Trophoblast cell (in vitro differentiated cells and primary cell): Measurements from ENCODE around the gene TSHZ3.

ENCODE experiments used
- DNase-seq, 2 donors: peaks; one replicate each; pipeline ENCODE4 v3.0.0-alpha.2; 2016
- H2AFZ ChIP-seq: 2 replicates; pipeline ENCODE4 v1.6.1; 2013; ENCODE audit warnings: low read length, moderate library complexity, mild to moderate bottlenecking; ENCODE audit not compliant: insufficient read depth, poor library complexity
- H2AK5ac ChIP-seq: 2 replicates; pipeline ENCODE4 v1.6.1; 2013; ENCODE audit warnings: mild to moderate bottlenecking, low read length
- H2BK120ac ChIP-seq: 2 replicates; pipeline ENCODE4 v1.6.1; 2013; ENCODE audit warnings: low read length, mild to moderate bottlenecking, moderate library complexity; ENCODE audit not compliant: insufficient read depth, poor library complexity
- H2BK12ac ChIP-seq: 2 replicates; pipeline ENCODE4 v1.6.1; 2013; ENCODE audit warnings: mild to moderate bottlenecking, low read length, moderate library complexity
- H2BK5ac ChIP-seq: 2 replicates; pipeline ENCODE4 v1.6.1; 2013; ENCODE audit warnings: low read length, low read depth, moderate library complexity, mild to moderate bottlenecking; ENCODE audit not compliant: poor library complexity
- H3K14ac ChIP-seq: 2 replicates; pipeline ENCODE4 v1.6.1; 2013; ENCODE audit warnings: mild to moderate bottlenecking, low read length
- H3K18ac ChIP-seq: 2 replicates; pipeline ENCODE4 v1.6.1; 2013; ENCODE audit warnings: mild to moderate bottlenecking, low read length
- H3K23ac ChIP-seq: 2 replicates; pipeline ENCODE4 v1.6.1; 2013; ENCODE audit warnings: low read length
- H3K27ac ChIP-seq: 2 replicates; pipeline ENCODE4 v1.5.1; 2013; ENCODE audit warnings: low read depth, mild to moderate bottlenecking, inconsistent platforms, low read length, moderate library complexity
- H3K27me3 ChIP-seq: 2 replicates; pipeline ENCODE4 v1.6.1; 2013; ENCODE audit warnings: inconsistent platforms, mild to moderate bottlenecking, low read length, moderate library complexity; ENCODE audit not compliant: insufficient read depth
- H3K36me3 ChIP-seq, 2 experiments: 1 replicate in 1 of 2; 2 replicates in 1 of 2; pipeline ENCODE4 v1.6.1; 2013; ENCODE audit warnings: low read length in 2 of 2, mild to moderate bottlenecking in 2 of 2, moderate library complexity in 1 of 2; ENCODE audit not compliant: insufficient read depth in 2 of 2, control insufficient read depth in 1 of 2
- H3K4ac ChIP-seq: 2 replicates; pipeline ENCODE4 v1.6.1; 2013; ENCODE audit warnings: low read depth, mild to moderate bottlenecking, low read length, moderate library complexity
- H3K4me1 ChIP-seq, 2 experiments: 1 replicate in 1 of 2; 2 replicates in 1 of 2; pipeline ENCODE4 v1.6.1; 2013; ENCODE audit warnings: low read length in 2 of 2, mild to moderate bottlenecking in 2 of 2, moderate library complexity in 1 of 2; ENCODE audit not compliant: insufficient read depth in 2 of 2, control insufficient read depth in 1 of 2
- H3K4me2 ChIP-seq: 2 replicates; pipeline ENCODE4 v1.6.1; 2013; ENCODE audit warnings: inconsistent platforms, mild to moderate bottlenecking, low read length, moderate library complexity
- H3K4me3 ChIP-seq: 2 replicates; pipeline ENCODE4 v1.5.1; 2013; ENCODE audit warnings: mild to moderate bottlenecking, low read depth, low read length, inconsistent platforms
- H3K79me1 ChIP-seq: one replicate; pipeline ENCODE4 v1.6.1; 2013; ENCODE audit warnings: low read length
- H3K79me2 ChIP-seq: 2 replicates; pipeline ENCODE4 v1.6.1; 2013; ENCODE audit warnings: low read length, mild to moderate bottlenecking; ENCODE audit not compliant: control insufficient read depth, insufficient read depth, poor library complexity
- H3K9ac ChIP-seq: 2 replicates; pipeline ENCODE4 v1.6.1; 2013; ENCODE audit warnings: mild to moderate bottlenecking, low read length
- H3K9me3 ChIP-seq: 2 replicates; pipeline ENCODE4 v1.6.1; 2013; ENCODE audit warnings: low read depth, mild to moderate bottlenecking, control low read depth, inconsistent platforms, low read length; ENCODE audit not compliant: insufficient read depth
- H4K12ac ChIP-seq: 2 replicates; pipeline ENCODE4 v1.6.1; 2013; ENCODE audit warnings: low read depth, mild to moderate bottlenecking, low read length, moderate library complexity
- H4K8ac ChIP-seq: 2 replicates; pipeline ENCODE4 v1.6.1; 2013; ENCODE audit warnings: low read depth, mild to moderate bottlenecking, low read length, moderate library complexity
- H4K91ac ChIP-seq: one replicate; pipeline ENCODE4 v1.6.1; 2013; ENCODE audit warnings: low read depth, mild to moderate bottlenecking, low read length, moderate library complexity
- WGBS: extraction: QIAGEN DNeasy Blood & Tissue Kit; methylation state at CpG from one replicate; pipeline ENCODE4 v1.1.7; 2013; ENCODE audit warnings: missing lambda C conversion rate; ENCODE audit not compliant: insufficient read length, insufficient coverage; ENCODE audit errors: extremely low coverage; 5-methylcytosine and 5-hydroxymethylcytosine counted together

The TSHZ3 gene

DNA sequence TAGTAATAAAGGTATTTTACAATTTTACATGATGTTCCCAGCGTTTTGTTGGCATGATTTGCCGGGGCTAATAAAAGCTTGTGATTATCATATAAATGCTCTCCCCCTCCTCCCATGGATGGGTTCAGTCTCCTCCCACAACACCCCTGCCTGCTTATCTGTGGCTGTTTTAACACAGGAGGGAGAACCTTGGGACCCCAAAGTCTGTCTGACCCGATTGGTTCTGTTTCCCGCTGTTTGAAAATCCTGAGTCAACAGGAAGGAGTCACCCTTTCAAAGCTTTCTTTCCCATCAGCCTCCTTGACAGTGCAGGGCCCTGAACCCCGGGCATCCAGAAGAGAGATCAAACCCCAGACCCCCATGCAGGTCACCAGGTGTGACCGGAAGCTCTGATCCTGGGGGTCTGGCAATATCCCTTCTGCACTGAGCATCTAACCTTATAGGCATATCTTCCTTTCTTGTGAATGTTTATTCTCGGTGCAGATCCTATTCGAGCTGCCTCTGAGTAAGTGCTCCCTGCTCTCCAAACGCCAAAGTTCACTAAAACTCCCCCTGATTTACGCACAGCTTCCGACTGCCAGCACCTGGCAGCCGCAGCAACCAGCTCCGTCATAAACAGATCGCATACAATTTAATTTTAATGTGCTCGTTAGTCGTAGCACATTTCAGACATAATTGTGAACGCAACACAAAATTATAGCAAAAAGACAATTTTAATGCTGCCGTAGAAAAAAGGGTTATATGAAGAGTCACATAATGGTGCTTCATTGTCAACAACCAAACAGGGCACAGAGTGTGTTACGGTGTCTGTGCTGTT lies 74.8 kb downstream of the TSHZ3 start:
- H4K91ac ChIP-seq = no peak overlapping the region
- peaks cover 6 to 9% of the 10 kb centered on the region in 2 experiments for H3K36me3 ChIP-seq
- no peaks in the 10 kb centered on the region for H3K9me3 ChIP-seq
- no peak overlapping the region for H2AK5ac ChIP-seq
- H4K8ac ChIP-seq = no peak overlapping the region
- no peak overlapping the region for H3K9ac ChIP-seq
- DNase-seq = no peak
- no peak overlapping the region for H2BK12ac ChIP-seq
- H3K18ac ChIP-seq = no peak overlapping the region
- no peaks in the 10 kb centered on the region for H3K79me1 ChIP-seq
- H2AFZ ChIP-seq = no peak overlapping the region
- no peaks in the 10 kb centered on the region for H3K4me1 ChIP-seq
- H3K27ac ChIP-seq = no peak overlapping the region
- no peaks in the 10 kb centered on the region for H3K27me3 ChIP-seq
- H3K23ac ChIP-seq = no peak overlapping the region
- H2BK120ac ChIP-seq = no peak overlapping the region
- H3K4ac ChIP-seq = no peak overlapping the region
- H3K79me2 ChIP-seq = no peaks in the 10 kb centered on the region
- WGBS = no CpG with 5 or more reads among the region's 19 CpGs
- H2BK5ac ChIP-seq = no peak overlapping the region
- no peak overlapping the region for H3K14ac ChIP-seq
- H3K4me2 ChIP-seq = no peak overlapping the region
- no peak overlapping the region for H3K4me3 ChIP-seq
- H4K12ac ChIP-seq = no peak overlapping the region

DNA sequence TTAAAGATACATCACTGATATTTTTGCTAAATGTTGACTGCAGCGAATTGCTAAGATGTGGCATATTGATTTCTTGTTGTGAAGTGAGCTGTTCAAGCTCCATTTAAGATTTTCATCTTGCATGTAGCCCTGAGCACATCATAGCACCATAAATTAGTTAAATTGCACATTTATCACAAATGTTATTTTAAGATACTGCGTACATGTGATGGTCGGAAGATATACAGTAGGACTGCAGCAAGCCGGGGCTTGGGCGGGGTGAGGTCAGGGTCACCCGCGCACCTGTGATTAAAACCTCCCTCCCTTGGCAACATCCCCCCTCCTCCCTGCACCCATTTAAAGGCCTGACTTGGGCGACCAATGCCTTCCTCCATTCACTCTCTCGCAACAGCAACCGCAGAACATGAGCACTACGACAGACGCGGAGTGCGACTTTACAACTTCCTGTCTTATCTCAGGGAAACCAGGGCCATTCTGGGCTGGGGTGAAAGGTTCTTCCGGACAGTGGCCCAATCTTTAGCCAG lies 76.6 kb downstream of the TSHZ3 start:
- Histone ChIP-seq H3K9me3 (no peaks in the 10 kb centered on the region), H3K4ac (no peak overlapping the region), H3K4me1 (no peaks in the 10 kb centered on the region), H3K4me3 (no peak overlapping the region), H3K23ac (no peak overlapping the region), H4K12ac (no peak overlapping the region), H3K27me3 (no peaks in the 10 kb centered on the region), H4K8ac (no peak overlapping the region), H3K18ac (no peak overlapping the region), H3K9ac (no peak overlapping the region), H2BK120ac (no peak overlapping the region), H3K4me2 (no peak overlapping the region), H3K79me2 (no peaks in the 10 kb centered on the region), H2AK5ac (no peak overlapping the region), H2AFZ (no peak overlapping the region), H2BK12ac (no peak overlapping the region), H3K14ac (no peak overlapping the region), H3K79me1 (no peaks in the 10 kb centered on the region), H2BK5ac (no peak overlapping the region), H4K91ac (no peak overlapping the region), H3K36me3 (peaks cover 0 to 2% of the 10 kb centered on the region in 2 experiments), H3K27ac (no peak overlapping the region)
- no CpG with 5 or more reads among the region's 15 CpGs for WGBS
- DNase-seq = no peak

- WGBS = 100% methylated on average over 1 of the region's 12 CpGs
- Histone ChIP-seq H3K36me3 (no peaks in the 10 kb centered on the region), H2AFZ (no peak overlapping the region), H2BK120ac (no peak overlapping the region), H3K23ac (no peak overlapping the region), H3K4ac (no peak overlapping the region), H3K9ac (no peak overlapping the region), H3K4me2 (no peak overlapping the region), H4K8ac (no peak overlapping the region), H3K27me3 (no peaks in the 10 kb centered on the region), H3K4me1 (no peaks in the 10 kb centered on the region), H3K79me2 (no peaks in the 10 kb centered on the region), H4K91ac (no peak overlapping the region), H2BK5ac (no peak overlapping the region), H3K4me3 (no peak overlapping the region), H2BK12ac (no peak overlapping the region), H3K79me1 (no peaks in the 10 kb centered on the region), H2AK5ac (no peak overlapping the region), H3K18ac (no peak overlapping the region), H3K27ac (no peak overlapping the region), H4K12ac (no peak overlapping the region), H3K14ac (no peak overlapping the region), H3K9me3 (no peaks in the 10 kb centered on the region)
- DNase-seq = no peak
Observed at GRCh38 chr19:31271306-31271911, 77.8 kb downstream of the TSHZ3 start.

GRCh38 chr19:31270897-31271296 lies 78.3 kb downstream of the TSHZ3 start:
- no peak overlapping the region for H3K4ac ChIP-seq
- no peak overlapping the region for H3K23ac ChIP-seq
- no peaks in the 10 kb centered on the region for H3K9me3 ChIP-seq
- H3K4me2 ChIP-seq = no peak overlapping the region
- H3K9ac ChIP-seq = no peak overlapping the region
- no peak overlapping the region for H2BK12ac ChIP-seq
- no CpG with 5 or more reads among the region's 6 CpGs for WGBS
- no peak overlapping the region for H3K18ac ChIP-seq
- H3K14ac ChIP-seq = no peak overlapping the region
- H4K8ac ChIP-seq = no peak overlapping the region
- H3K79me1 ChIP-seq = no peaks in the 10 kb centered on the region
- no peak overlapping the region for H3K4me3 ChIP-seq
- H2BK120ac ChIP-seq = no peak overlapping the region
- H2AK5ac ChIP-seq = no peak overlapping the region
- no peaks in the 10 kb centered on the region for H3K36me3 ChIP-seq
- DNase-seq = no peak
- no peak overlapping the region for H4K91ac ChIP-seq
- H3K79me2 ChIP-seq = no peaks in the 10 kb centered on the region
- H3K27me3 ChIP-seq = no peaks in the 10 kb centered on the region
- no peak overlapping the region for H3K27ac ChIP-seq
- H4K12ac ChIP-seq = no peak overlapping the region
- no peak overlapping the region for H2AFZ ChIP-seq
- H2BK5ac ChIP-seq = no peak overlapping the region
- H3K4me1 ChIP-seq = no peaks in the 10 kb centered on the region
